ENCODE data around the gene RIPK1.

GRCh38 chr6:3090013-3090412, 21.7 kb downstream of the RIPK1 start:
- TF ChIP-seq CTCF (IDR thresholded peaks at IDR 0.05), result no peak
- TF ChIP-seq POLR2A (IDR thresholded peaks at IDR 0.05), result no peak

Measured in thyroid gland (tissue), 4 donors.